Measurements from ENCODE around the gene ABHD13.

- TF ChIP-seq POLR2AphosphoS5 (IDR thresholded peaks at IDR 0.05; ENCODE audit: low read depth, low read length) = no peak
- no peak for TF ChIP-seq POLR2A (IDR thresholded peaks at IDR 0.05; ENCODE audit: low read depth, low read length)
- no peak for TF ChIP-seq SPI1 (IDR thresholded peaks at IDR 0.05; ENCODE audit: low read depth, low read length)
- no peak for TF ChIP-seq PAX5 (IDR thresholded peaks at IDR 0.05; ENCODE audit: insufficient read depth, low read length, severe bottlenecking)
- TF ChIP-seq TAF1 (IDR thresholded peaks at IDR 0.05; ENCODE audit: low read depth, low read length) = no peak
These were observed 1.8 kb downstream of the ABHD13 start for GRCh38 chr13:108220041-108220440.

All from GM12891 (cell line).